Fibroblast of lung (primary cell): ENCODE data around the gene TTC32. TPM values are rescaled to one million over a fixed set of nuclear protein-coding genes. Genes with fewer than 3 reads are reported as not detected.

Experiments
- DNase-seq, 2 donors: peaks; one replicate each; pipeline versions ENCODE4 v3.0.0 to v3.0.0-alpha.2; 2010; ENCODE audit warnings: low read depth in 2 of 2
- H2AFZ ChIP-seq: 2 replicates; pipeline ENCODE4 v1.5.1; 2012; ENCODE audit warnings: low read length, control low read depth, inconsistent platforms
- H3K27ac ChIP-seq: 2 replicates; pipeline ENCODE4 v1.5.1; 2011; ENCODE audit warnings: low read length, control low read depth; ENCODE audit not compliant: insufficient read depth
- H3K27me3 ChIP-seq: 2 replicates; pipeline ENCODE4 v1.5.1; 2011; ENCODE audit warnings: mild to moderate bottlenecking, low read length; ENCODE audit not compliant: control insufficient read depth, insufficient read depth
- H3K36me3 ChIP-seq: 2 replicates; pipeline ENCODE4 v1.5.1; 2011; ENCODE audit warnings: low read length; ENCODE audit not compliant: control insufficient read depth, insufficient read depth
- H3K4me1 ChIP-seq: 2 replicates; pipeline ENCODE4 v1.5.1; 2011; ENCODE audit warnings: low read length; ENCODE audit not compliant: control insufficient read depth, insufficient read depth; ENCODE audit errors: extremely low read depth
- H3K4me2 ChIP-seq: 2 replicates; pipeline ENCODE4 v1.5.1; 2011; ENCODE audit warnings: low read length, control low read depth; ENCODE audit not compliant: insufficient read depth; ENCODE audit errors: extremely low read depth
- H3K4me3 ChIP-seq, 4 experiments: fragments of 200-600 bp in 1 of 4; sonication (generic) in 1 of 4; replicated peaks in 1 of 4; 2 replicates each; pipeline ENCODE4 v1.5.1; 2011 to 2016; ENCODE audit warnings: low read length in 4 of 4, low read depth in 3 of 4, mild to moderate bottlenecking in 3 of 4, control low read depth in 2 of 4, inconsistent platforms in 1 of 4, mixed read lengths in 1 of 4; ENCODE audit not compliant: insufficient read depth in 1 of 4; ENCODE audit errors: control extremely low read depth in 1 of 4
- H3K79me2 ChIP-seq: 2 replicates; pipeline ENCODE4 v1.5.1; 2012; ENCODE audit warnings: mild to moderate bottlenecking, low read length, inconsistent platforms; ENCODE audit not compliant: control insufficient read depth, insufficient read depth
- H3K9ac ChIP-seq: 2 replicates; pipeline ENCODE4 v1.5.1; 2011; ENCODE audit warnings: mild to moderate bottlenecking, low read length, control low read depth; ENCODE audit not compliant: insufficient read depth
- H3K9me3 ChIP-seq: 2 replicates; pipeline ENCODE4 v1.5.1; 2012; ENCODE audit warnings: low read depth, low read length; ENCODE audit not compliant: control insufficient read depth, insufficient read depth
- H4K20me1 ChIP-seq: 2 replicates; pipeline ENCODE4 v1.5.1; 2011; ENCODE audit warnings: low read length; ENCODE audit not compliant: control insufficient read depth, insufficient read depth; ENCODE audit errors: extremely low read depth
- EZH2 ChIP-seq: IDR thresholded peaks from 2 replicates; pipeline ENCODE4 v1.5.1; 2012; ENCODE audit warnings: low read length, control low read depth, mild to moderate bottlenecking; ENCODE audit errors: missing control alignments
- polyA plus RNA-seq, 2 donors: library from polyadenylated mRNA; depleted of rRNA in 1 of 2; stranded (reverse) in 1 of 2; unstranded in 1 of 2; fragments of >200 nt; gene quantifications; 2 replicates each; pipeline ENCODE4 v1.2.1, GENCODE V29; 2011 to 2012; ENCODE audit warnings: missing spikeins in 1 of 2
- total RNA-seq: library from RNA; depleted of rRNA; stranded (reverse); fragments of >200 nt; gene quantifications from 2 replicates; pipeline ENCODE4 v1.2.1, GENCODE V29; 2014
- TF ChIP-seq, protein P1 (sequence below), 2 donors: IDR thresholded peaks in 1 of 2; conservative IDR thresholded peaks in 1 of 2; 1 replicate in 1 of 2; 2 replicates in 1 of 2; pipeline ENCODE4 v1.5.1; 2011 to 2012; ENCODE audit warnings: low read length in 2 of 2, control low read depth in 1 of 2, inconsistent platforms in 1 of 2, low read depth in 1 of 2, mild to moderate bottlenecking in 1 of 2

Gene TTC32
- total and polyA plus RNA-seq, 2 donors (not counting 1 experiment from before 2014, with no cell fraction given): 4.7 to 5.8 TPM

- DNase-seq: no peak
- H3K79me2 ChIP-seq: no peaks in the 10 kb centered on the region
- no peak for TF ChIP-seq EZH2
- TF ChIP-seq, protein P1, sequence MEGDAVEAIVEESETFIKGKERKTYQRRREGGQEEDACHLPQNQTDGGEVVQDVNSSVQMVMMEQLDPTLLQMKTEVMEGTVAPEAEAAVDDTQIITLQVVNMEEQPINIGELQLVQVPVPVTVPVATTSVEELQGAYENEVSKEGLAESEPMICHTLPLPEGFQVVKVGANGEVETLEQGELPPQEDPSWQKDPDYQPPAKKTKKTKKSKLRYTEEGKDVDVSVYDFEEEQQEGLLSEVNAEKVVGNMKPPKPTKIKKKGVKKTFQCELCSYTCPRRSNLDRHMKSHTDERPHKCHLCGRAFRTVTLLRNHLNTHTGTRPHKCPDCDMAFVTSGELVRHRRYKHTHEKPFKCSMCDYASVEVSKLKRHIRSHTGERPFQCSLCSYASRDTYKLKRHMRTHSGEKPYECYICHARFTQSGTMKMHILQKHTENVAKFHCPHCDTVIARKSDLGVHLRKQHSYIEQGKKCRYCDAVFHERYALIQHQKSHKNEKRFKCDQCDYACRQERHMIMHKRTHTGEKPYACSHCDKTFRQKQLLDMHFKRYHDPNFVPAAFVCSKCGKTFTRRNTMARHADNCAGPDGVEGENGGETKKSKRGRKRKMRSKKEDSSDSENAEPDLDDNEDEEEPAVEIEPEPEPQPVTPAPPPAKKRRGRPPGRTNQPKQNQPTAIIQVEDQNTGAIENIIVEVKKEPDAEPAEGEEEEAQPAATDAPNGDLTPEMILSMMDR (conservative IDR thresholded peaks at IDR 0.05 in 1 of 2, IDR thresholded peaks at IDR 0.05 in 1 of 2; ENCODE audit: low read depth in 1 of 2, low read length in 2 of 2): no peak
- H3K9ac ChIP-seq: no peak overlapping the region
- no peaks in the 10 kb centered on the region for H4K20me1 ChIP-seq
- no peak overlapping the region for H2AFZ ChIP-seq
- no peak overlapping the region for H3K27ac ChIP-seq
- H3K4me3 ChIP-seq: no peak overlapping the region
- H3K9me3 ChIP-seq: no peaks in the 10 kb centered on the region
- no peaks in the 10 kb centered on the region for H3K4me1 ChIP-seq
- peaks cover 9% of the 10 kb centered on the region for H3K27me3 ChIP-seq
- H3K36me3 ChIP-seq: no peaks in the 10 kb centered on the region
- no peak overlapping the region for H3K4me2 ChIP-seq
Measured at GRCh38 chr2:19848029-19848750, 53.6 kb downstream of the TTC32 start.

GRCh38 chr2:19847486-19847885 lies 54.3 kb downstream of the TTC32 start:
- H3K9ac ChIP-seq: no peak overlapping the region
- no peak overlapping the region for H3K4me3 ChIP-seq
- H4K20me1 ChIP-seq: no peaks in the 10 kb centered on the region
- TF ChIP-seq, protein P1 (conservative IDR thresholded peaks at IDR 0.05 in 1 of 2, IDR thresholded peaks at IDR 0.05 in 1 of 2; ENCODE audit: low read depth in 1 of 2, low read length in 2 of 2): no peak
- no peak for TF ChIP-seq EZH2
- H3K9me3 ChIP-seq: no peaks in the 10 kb centered on the region
- H3K79me2 ChIP-seq: no peaks in the 10 kb centered on the region
- H2AFZ ChIP-seq: no peak overlapping the region
- no peak overlapping the region for H3K27ac ChIP-seq
- H3K36me3 ChIP-seq: no peaks in the 10 kb centered on the region
- H3K4me1 ChIP-seq: no peaks in the 10 kb centered on the region
- peaks cover 10% of the 10 kb centered on the region for H3K27me3 ChIP-seq
- no peak overlapping the region for H3K4me2 ChIP-seq
- DNase-seq: no peak

Other genes starting within 250 kb of the TTC32 start
- 11.6 and 13.4 TPM in 2 replicates for gene WDR35, start 88.1 kb upstream of the TTC32 start, total RNA-seq
- 7.0 and 8.3 TPM in 2 replicates for gene WDR35, start 88.1 kb upstream of the TTC32 start, polyA plus RNA-seq
- gene MATN3, start 110.7 kb upstream of the TTC32 start, total RNA-seq: 0.51 and 2.3 TPM in 2 replicates
- gene MATN3, start 110.7 kb upstream of the TTC32 start, polyA plus RNA-seq: 4.5 and 6.9 TPM in 2 replicates
- 155 and 193 TPM in 2 replicates for gene LAPTM4A, start 149.6 kb upstream of the TTC32 start, total RNA-seq
- gene LAPTM4A, start 149.6 kb upstream of the TTC32 start, polyA plus RNA-seq: 634 and 1,101 TPM in 2 replicates